Measurements from ENCODE around the gene S100A5. TPM values are rescaled to one million over a fixed set of nuclear protein-coding genes. Genes with fewer than 3 reads are reported as not detected.

Gene S100A5
- total and polyA plus RNA-seq, 2 of the 8 experiments (the other 6 are each of a cell fraction or from before 2014, with no cell fraction given): not detected

- no peak overlapping the region for H2BK5ac ChIP-seq (ENCODE audit: low read depth, low read length)
- no peaks in the 10 kb centered on the region for H3K79me1 ChIP-seq (ENCODE audit: low read depth, low read length)
- no peaks in the 10 kb centered on the region for H3K9me3 ChIP-seq (ENCODE audit: insufficient read depth in 2 of 2, low read depth in 1 of 2, low read length in 1 of 2)
- H3K4ac ChIP-seq (replicated peaks; ENCODE audit: insufficient read length, low read depth, low read length): peak overlapping the region; percentile 32
- FAIRE-seq (no peak), DNase-seq (ENCODE audit: low read depth in 1 of 2, low spot score in 2 of 2) (no peak)
- H4K5ac ChIP-seq (ENCODE audit: insufficient read length, low read depth, low read length): no peak overlapping the region
- no peak overlapping the region for H3K14ac ChIP-seq (ENCODE audit: insufficient read length)
- no peak overlapping the region for H3K23ac ChIP-seq (ENCODE audit: insufficient read length)
- H3K27ac ChIP-seq (ENCODE audit: low read depth, low read length): no peak overlapping the region
- no peak overlapping the region; the same call in 1 of the 2 replicates for H4K8ac ChIP-seq (ENCODE audit: extremely low read depth, insufficient read depth, low read length)
- no peak overlapping the region for H2AK5ac ChIP-seq (ENCODE audit: low read depth, low read length)
- POLR2A ChIA-PET (ENCODE audit: partially characterized antibody): no interaction called here
- H3K18ac ChIP-seq (ENCODE audit: extremely low read depth, low read length): no peak overlapping the region; the same call in 1 of the 2 replicates
- H4K20me1 ChIP-seq (replicated peaks in 1 of 2; ENCODE audit: control insufficient read depth in 1 of 2, insufficient read depth in 2 of 2, low read length in 2 of 2): no peaks in the 10 kb centered on the region
- no peaks in the 10 kb centered on the region for H3K36me3 ChIP-seq (ENCODE audit: control insufficient read depth in 2 of 4, insufficient read depth in 4 of 4, low read length in 3 of 4)
- no peaks in the 10 kb centered on the region for H3K23me2 ChIP-seq (ENCODE audit: low read depth, low read length)
- peaks cover 0 to 4% (median 2%) of the 10 kb centered on the region in 4 experiments; a peak in 2 of 7 replicates for H3K4me1 ChIP-seq (replicated peaks in 1 of 4; ENCODE audit: control insufficient read depth in 3 of 4, insufficient read depth in 4 of 4, low read length in 3 of 4)
- CTCF ChIA-PET (ENCODE audit: partially characterized antibody): interaction anchor here (0.9 to 21.4 kb wide), 4 partner anchors 21 to 138 kb away, joined by 3 to 360 read pairs (median 3); partner anchors contain the start of genes PGLYRP4 and S100A9
- no peak overlapping the region for H4K91ac ChIP-seq (replicated peaks; ENCODE audit: insufficient read length, low read length)
- WGBS, 2 experiments (ENCODE audit: extremely low coverage in 1 of 2, insufficient coverage in 1 of 2, insufficient read length in 1 of 2, insufficient replicate concordance in 2 of 2, low coverage in 1 of 2, low lambda C conversion rate in 2 of 2, missing lambda C conversion rate in 1 of 2): 79% methylated on average over 12 of the region's 12 CpGs; no CpG with 5 or more reads in 1 of the 2 experiments
- H3K56ac ChIP-seq (replicated peaks; ENCODE audit: insufficient read length, low read depth, low read length): no peak overlapping the region
- no peak overlapping the region for H3K9ac ChIP-seq (replicated peaks in 1 of 4; ENCODE audit: extremely low read depth in 1 of 4, low read depth in 3 of 4, low read length in 3 of 4)
- no peaks in the 10 kb centered on the region; a peak in 1 of 7 replicates for H3K27me3 ChIP-seq (replicated peaks in 1 of 4; ENCODE audit: control insufficient read depth in 3 of 4, extremely low read depth in 1 of 4, insufficient read depth in 3 of 4, low read length in 3 of 4)
- no peak overlapping the region for H2BK12ac ChIP-seq (ENCODE audit: low read depth, low read length)
- H3K4me2 ChIP-seq (ENCODE audit: insufficient read depth in 1 of 2, low read depth in 2 of 2, low read length in 2 of 2): no peak overlapping the region
- no peak overlapping the region for H2BK15ac ChIP-seq (ENCODE audit: low read length)
- no peak overlapping the region for H2BK20ac ChIP-seq (ENCODE audit: low read length)
- no peak overlapping the region for H2BK120ac ChIP-seq (replicated peaks; ENCODE audit: low read depth, low read length)
- H2AFZ ChIP-seq (ENCODE audit: low read length): peak overlapping the region; percentile 16; the same call in 1 of the 2 replicates
- H3K4me3 ChIP-seq (ENCODE audit: extremely low read depth in 1 of 4, insufficient read depth in 2 of 4, low read depth in 3 of 4, low read length in 4 of 4): no peak overlapping the region
- no peaks in the 10 kb centered on the region for H3K79me2 ChIP-seq (ENCODE audit: control insufficient read depth in 1 of 2, insufficient read depth in 2 of 2, low read length in 2 of 2)
- TF ChIP-seq JUN (IDR thresholded peaks at IDR 0.05; ENCODE audit: low read depth, low read length) (no peak), EGR1 (IDR thresholded peaks at IDR 0.05; ENCODE audit: borderline replicate concordance, low read depth, low read length) (no peak), HDAC2 (IDR thresholded peaks at IDR 0.05; ENCODE audit: borderline replicate concordance in 1 of 2, low read depth in 2 of 2, low read length in 2 of 2) (no peak), POLR2AphosphoS5 (IDR thresholded peaks at IDR 0.05; ENCODE audit: low read depth, low read length) (no peak), TAF1 (IDR thresholded peaks at IDR 0.05; ENCODE audit: low read depth, low read length) (no peak), EZH2 (IDR thresholded peaks at IDR 0.05; ENCODE audit: low read depth, low read length, severe bottlenecking) (no peak), CREB1 (IDR thresholded peaks at IDR 0.05) (no peak), GTF2F1 (IDR thresholded peaks at IDR 0.05; ENCODE audit: borderline replicate concordance, low read depth, low read length) (no peak), CBX8 (IDR thresholded peaks at IDR 0.05; ENCODE audit: borderline replicate concordance, low read depth, low read length) (no peak), E2F6 (IDR thresholded peaks at IDR 0.05) (no peak), SIX5 (IDR thresholded peaks at IDR 0.05; ENCODE audit: low read depth, low read length) (no peak)
Observed at GRCh38 chr1:153490272-153491051, 50.3 kb downstream of the S100A5 start.

Measured in H1 (cell line).